Gastrocnemius medialis (tissue), 4 donors: ENCODE results near the gene NLGN2. TPM values are rescaled to one million over a fixed set of nuclear protein-coding genes. Genes with fewer than 3 reads are reported as not detected.

Experiments used
- ATAC-seq, 2 donors: fragments of 150-250 bp; one replicate each; pipeline ENCODE4 v1.9.1; 2016
- DNase-seq, 2 donors: peaks; one replicate each; pipeline ENCODE4 v3.0.0-alpha.2; 2019
- H3K27ac ChIP-seq, 4 donors: fragments of 200-600 bp; sonication (generic); 1 replicate in 1 of 4; 2 replicates in 3 of 4; pipeline ENCODE4 v1.5.1; 2016 to 2018; ENCODE audit warnings: mild to moderate bottlenecking in 2 of 4, moderate library complexity in 1 of 4
- H3K27me3 ChIP-seq, 3 donors: fragments of 200-600 bp; sonication (generic) in 2 of 3; 1 replicate in 1 of 3; 2 replicates in 2 of 3; pipeline versions ENCODE4 v1.5.1 to v1.6.0; 2016 to 2019; ENCODE audit warnings: mild to moderate bottlenecking in 1 of 3, moderate library complexity in 1 of 3
- H3K36me3 ChIP-seq, 2 donors: fragments of 200-600 bp; sonication (generic) in 1 of 2; one replicate each; pipeline ENCODE4 v1.5.1; 2017 to 2018
- H3K4me1 ChIP-seq, 2 donors: fragments of 200-600 bp; sonication (generic) in 1 of 2; one replicate each; pipeline ENCODE4 v1.5.1; 2016 to 2017; ENCODE audit warnings: mild to moderate bottlenecking in 2 of 2
- H3K4me3 ChIP-seq, 4 donors: fragments of 200-600 bp; sonication (generic) in 3 of 4; 1 replicate in 1 of 4; 2 replicates in 3 of 4; pipeline ENCODE4 v1.5.1; 2016 to 2019; ENCODE audit warnings: mild to moderate bottlenecking in 2 of 4
- H3K9me3 ChIP-seq, 3 donors: fragments of 200-600 bp; sonication (generic) in 2 of 3; 1 replicate in 1 of 3; 2 replicates in 2 of 3; pipeline ENCODE4 v1.5.1; 2016 to 2019
- POLR2A ChIP-seq, 2 donors: fragments of 450-650 bp; IDR thresholded peaks; one replicate each; pipeline ENCODE4 v1.6.1; 2017; ENCODE audit warnings: antibody characterized with exemption in 2 of 2, mild to moderate bottlenecking in 2 of 2, moderate library complexity in 2 of 2
- in situ Hi-C, 4 donors: fragments of 200-750 bp; cut with MboI; loops; one replicate each; pipeline versions ENCODE4 v1.15.0 to v1.8.0; 2017; ENCODE audit warnings: low sequenced_read_pairs in 4 of 4
- intact Hi-C: fragments of 100-400 bp; cut with DNase I; formaldehyde crosslinking; loops from one replicate; pipeline ENCODE4 v1.15.1; 2023; ENCODE audit warnings: low total_unique reads
- total RNA-seq, 4 donors: library from RNA; depleted of rRNA; stranded (reverse); fragments of >200 nt; gene quantifications; one replicate each; pipeline versions ENCODE4 v1.1.0 to v1.2.3, GENCODE V29; 2016
- TF ChIP-seq, protein P1 (sequence below), 5 experiments: fragments of 450-650 bp in 3 of 5; fragments of 200-600 bp in 2 of 5; sonication (generic) in 2 of 5; IDR thresholded peaks in 4 of 5; conservative IDR thresholded peaks in 1 of 5; 1 replicate in 4 of 5; 2 replicates in 1 of 5; pipeline ENCODE4 v1.5.1; 2016 to 2019; ENCODE audit warnings: antibody characterized with exemption in 5 of 5, mild to moderate bottlenecking in 3 of 5, moderate library complexity in 3 of 5

The NLGN2 gene
- total RNA-seq, 4 donors from 2014 or later, result 4.2 to 6.6 (median 4.4) TPM

DNA sequence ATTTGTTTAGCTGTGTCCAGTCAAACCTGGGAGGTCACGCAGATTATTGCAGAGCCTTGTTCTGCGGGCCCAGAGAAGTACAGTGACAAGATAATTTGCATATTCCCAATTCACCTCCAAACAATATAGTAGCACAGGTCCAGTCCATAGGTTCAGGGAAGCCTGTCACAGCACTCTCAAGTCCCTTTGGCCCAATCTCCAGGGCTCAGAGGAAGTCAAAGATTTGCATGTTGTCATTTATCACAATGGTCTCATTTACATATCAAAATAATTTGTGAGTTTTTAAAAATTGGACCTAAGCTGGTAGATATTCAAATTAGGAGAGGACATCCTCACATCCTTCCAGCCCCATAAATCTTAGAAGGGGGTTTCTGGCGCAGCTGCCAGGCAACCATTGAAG is 59.9 kb downstream of the NLGN2 start:
- H3K27me3 ChIP-seq, result no peaks in the 10 kb centered on the region
- no peaks in the 10 kb centered on the region for H3K9me3 ChIP-seq
- H3K4me3 ChIP-seq, result no peak overlapping the region
- in situ Hi-C loops (no loop called here), intact Hi-C loops (no loop called here)
- H3K4me1 ChIP-seq, result peaks cover 38 to 46% of the 10 kb centered on the region in 2 donors
- H3K27ac ChIP-seq, result peak overlapping the region; percentile 79 to 100 (median 86)
- ATAC-seq (no peak), DNase-seq (no peak)
- peaks cover 0 to 27% of the 10 kb centered on the region in 2 donors for H3K36me3 ChIP-seq
- TF ChIP-seq, protein P1, sequence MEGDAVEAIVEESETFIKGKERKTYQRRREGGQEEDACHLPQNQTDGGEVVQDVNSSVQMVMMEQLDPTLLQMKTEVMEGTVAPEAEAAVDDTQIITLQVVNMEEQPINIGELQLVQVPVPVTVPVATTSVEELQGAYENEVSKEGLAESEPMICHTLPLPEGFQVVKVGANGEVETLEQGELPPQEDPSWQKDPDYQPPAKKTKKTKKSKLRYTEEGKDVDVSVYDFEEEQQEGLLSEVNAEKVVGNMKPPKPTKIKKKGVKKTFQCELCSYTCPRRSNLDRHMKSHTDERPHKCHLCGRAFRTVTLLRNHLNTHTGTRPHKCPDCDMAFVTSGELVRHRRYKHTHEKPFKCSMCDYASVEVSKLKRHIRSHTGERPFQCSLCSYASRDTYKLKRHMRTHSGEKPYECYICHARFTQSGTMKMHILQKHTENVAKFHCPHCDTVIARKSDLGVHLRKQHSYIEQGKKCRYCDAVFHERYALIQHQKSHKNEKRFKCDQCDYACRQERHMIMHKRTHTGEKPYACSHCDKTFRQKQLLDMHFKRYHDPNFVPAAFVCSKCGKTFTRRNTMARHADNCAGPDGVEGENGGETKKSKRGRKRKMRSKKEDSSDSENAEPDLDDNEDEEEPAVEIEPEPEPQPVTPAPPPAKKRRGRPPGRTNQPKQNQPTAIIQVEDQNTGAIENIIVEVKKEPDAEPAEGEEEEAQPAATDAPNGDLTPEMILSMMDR (IDR thresholded peaks at IDR 0.05 in 4 of 5, conservative IDR thresholded peaks at IDR 0.05 in 1 of 5), result no peak
- no peak for TF ChIP-seq POLR2A (IDR thresholded peaks at IDR 0.05)

DNA sequence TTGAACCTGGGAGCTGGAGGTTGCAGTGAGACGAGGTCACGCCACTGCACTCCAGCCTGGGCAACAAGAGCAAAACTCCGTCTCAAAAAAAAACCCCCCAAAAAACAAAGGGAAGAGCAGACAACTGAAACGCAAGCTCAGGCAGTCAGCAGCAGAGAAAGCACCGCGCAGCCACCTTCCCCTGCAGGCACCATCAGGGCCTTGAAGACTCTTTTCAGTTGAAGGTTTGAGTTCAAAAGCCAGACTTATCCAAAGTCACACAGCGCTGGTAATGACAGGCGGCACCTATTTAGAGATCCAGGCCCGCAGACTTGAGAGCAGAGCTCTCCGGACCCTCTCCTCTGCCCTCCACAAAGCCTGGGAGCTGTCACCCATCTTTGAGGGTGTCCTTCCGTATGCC is 60.6 kb downstream of the NLGN2 start:
- intact Hi-C loops (loop anchor here (2.0 kb wide), 1 partner anchor 21 kb away; no protein-coding TSS in a partner anchor), in situ Hi-C loops (no loop called here)
- no peaks in the 10 kb centered on the region for H3K9me3 ChIP-seq
- no peaks in the 10 kb centered on the region for H3K27me3 ChIP-seq
- TF ChIP-seq POLR2A (IDR thresholded peaks at IDR 0.05), result no peak
- TF ChIP-seq, protein P1 (IDR thresholded peaks at IDR 0.05 in 4 of 5, conservative IDR thresholded peaks at IDR 0.05 in 1 of 5), result no peak
- H3K36me3 ChIP-seq, result peaks cover 0 to 19% of the 10 kb centered on the region in 2 donors
- peaks cover 41 to 49% of the 10 kb centered on the region in 2 donors for H3K4me1 ChIP-seq
- H3K4me3 ChIP-seq, result no peak overlapping the region
- ATAC-seq, result no peak
- peak overlapping the region; percentile 79 to 100 (median 86) for H3K27ac ChIP-seq
- no peak for DNase-seq

DNA sequence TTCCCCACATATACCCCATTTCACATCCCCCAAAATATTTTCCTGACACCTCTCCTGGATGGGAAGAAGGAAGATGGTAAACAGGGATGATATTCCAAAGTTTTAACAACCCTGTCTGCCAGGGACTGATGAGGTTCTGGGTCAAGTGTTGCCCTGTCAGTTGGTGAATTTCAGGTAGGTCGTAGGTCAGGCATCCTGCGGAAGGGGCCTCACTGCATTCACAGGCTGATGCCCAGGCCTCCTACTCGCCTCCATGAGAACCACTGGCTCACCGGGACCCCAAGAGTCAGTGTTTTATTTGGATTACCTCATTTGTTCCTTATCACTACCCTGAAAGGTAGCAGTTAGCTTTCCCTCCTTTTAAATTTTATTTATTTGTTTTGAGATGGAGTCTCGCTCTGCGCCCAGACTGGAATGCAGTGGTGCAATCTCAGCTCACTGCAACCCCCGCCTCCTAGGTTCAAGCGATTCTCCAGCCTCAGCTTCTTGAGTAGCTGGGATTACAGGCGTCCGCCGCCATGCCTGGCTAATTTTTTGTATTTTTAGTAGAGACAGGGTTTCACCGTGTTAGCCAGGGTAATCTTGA is 61.3 kb downstream of the NLGN2 start:
- H3K4me1 ChIP-seq, result peaks cover 46 to 55% of the 10 kb centered on the region in 2 donors
- intact Hi-C loops (loop anchor here (2.0 kb wide), 1 partner anchor 22 kb away; no protein-coding TSS in a partner anchor), in situ Hi-C loops (no loop called here)
- no peaks in the 10 kb centered on the region for H3K27me3 ChIP-seq
- H3K36me3 ChIP-seq, result peaks cover 0 to 13% of the 10 kb centered on the region in 2 donors
- DNase-seq, result no peak
- no peak for ATAC-seq
- TF ChIP-seq, protein P1 (IDR thresholded peaks at IDR 0.05 in 4 of 5, conservative IDR thresholded peaks at IDR 0.05 in 1 of 5), result no peak
- no peak for TF ChIP-seq POLR2A (IDR thresholded peaks at IDR 0.05)
- H3K27ac ChIP-seq, result peak overlapping the region; percentile 12 to 100 (median 86)
- H3K9me3 ChIP-seq, result no peaks in the 10 kb centered on the region
- H3K4me3 ChIP-seq, result no peak overlapping the region

Other genes with a start within 250 kb of the NLGN2 start
- 1 to 10 TPM in 1 of 4 donors, under 1 TPM in 1, not detected in 2; 0.81 to 1.8 TPM for gene ASGR1, start 228.5 kb upstream of the NLGN2 start, total RNA-seq
- gene DLG4, start 188.0 kb upstream of the NLGN2 start, total RNA-seq, result 1 to 10 TPM; 3.5 to 6.7 (median 5.3) TPM
- 1,000 to 10,000 TPM in 3 of 4 donors, 100 to 1,000 TPM in 1; 771 to 1,217 (median 1,086) TPM for gene ACADVL, start 187.9 kb upstream of the NLGN2 start, total RNA-seq
- gene DVL2, start 173.3 kb upstream of the NLGN2 start, total RNA-seq, result 10 to 100 TPM; 15.5 to 22.6 (median 20.5) TPM
- 10 to 100 TPM; 16.9 to 31.8 (median 24.1) TPM for gene PHF23, start 168.4 kb upstream of the NLGN2 start, total RNA-seq
- gene GABARAP, start 165.4 kb upstream of the NLGN2 start, total RNA-seq, result 100 to 1,000 TPM; 207 to 626 (median 258) TPM
- 100 to 1,000 TPM in 3 of 4 donors, 10 to 100 TPM in 1; 71.5 to 150 (median 111) TPM for gene CTDNEP1, start 156.1 kb upstream of the NLGN2 start, total RNA-seq
- gene ELP5, start 155.6 kb upstream of the NLGN2 start, total RNA-seq, result 10 to 100 TPM; 13.3 to 52.7 (median 26.7) TPM
- 1 to 10 TPM in 1 of 4 donors, under 1 TPM in 1, not detected in 2; 0.46 to 5.1 TPM for gene CLDN7, start 145.4 kb upstream of the NLGN2 start, total RNA-seq
- gene SLC2A4, start 126.1 kb upstream of the NLGN2 start, total RNA-seq, result 100 to 1,000 TPM; 148 to 310 (median 227) TPM
- gene YBX2, start 113.2 kb upstream of the NLGN2 start, total RNA-seq, result 1 to 10 TPM in 1 of 4 donors, under 1 TPM in 2, not detected in 1; 0.42 to 2.2 (median 0.46) TPM
- gene EIF5A, start 100.2 kb upstream of the NLGN2 start, total RNA-seq, result 100 to 1,000 TPM; 115 to 384 (median 273) TPM
- 100 to 1,000 TPM; 135 to 240 (median 169) TPM for gene GPS2, start 92.5 kb upstream of the NLGN2 start, total RNA-seq
- gene NEURL4, start 78.5 kb upstream of the NLGN2 start, total RNA-seq, result 10 to 100 TPM; 21.8 to 26.7 (median 23.5) TPM
- gene ACAP1, start 71.3 kb upstream of the NLGN2 start, total RNA-seq, result 10 to 100 TPM in 1 of 4 donors, 1 to 10 TPM in 1, under 1 TPM in 2; 0.22 to 16.3 (median 1.7) TPM
- 1 to 10 TPM; 3.6 to 7.0 (median 4.6) TPM for gene KCTD11, start 55.7 kb upstream of the NLGN2 start, total RNA-seq
- gene TMEM95, start 52.7 kb upstream of the NLGN2 start, total RNA-seq, result not detected
- gene TNK1, start 26.8 kb upstream of the NLGN2 start, total RNA-seq, result 1 to 10 TPM in 1 of 4 donors, under 1 TPM in 1, not detected in 2; 0.13 to 2.2 TPM
- 10 to 100 TPM in 3 of 4 donors, 1 to 10 TPM in 1; 8.9 to 20.3 (median 14.4) TPM for gene PLSCR3, start 13.3 kb upstream of the NLGN2 start, total RNA-seq
- gene TMEM256, start 3.7 kb upstream of the NLGN2 start, total RNA-seq, result 10 to 100 TPM; 28.9 to 65.6 (median 50.2) TPM
- not detected for gene SPEM1, start 12.5 kb downstream of the NLGN2 start, total RNA-seq
- gene SPEM2, start 17.8 kb downstream of the NLGN2 start, total RNA-seq, result not detected
- gene SPEM3, start 21.0 kb downstream of the NLGN2 start, total RNA-seq, result not detected
- 1 to 10 TPM in 3 of 4 donors, under 1 TPM in 1; 0.92 to 3.9 (median 2.3) TPM for gene TMEM102, start 27.6 kb downstream of the NLGN2 start, total RNA-seq
- 1 to 10 TPM; 1.2 to 7.4 (median 4.1) TPM for gene FGF11, start 31.7 kb downstream of the NLGN2 start, total RNA-seq
- gene CHRNB1, start 37.2 kb downstream of the NLGN2 start, total RNA-seq, result 100 to 1,000 TPM in 2 of 4 donors, 10 to 100 TPM in 2; 82.3 to 202 (median 101) TPM
- gene ZBTB4, start 71.8 kb downstream of the NLGN2 start, total RNA-seq, result 10 to 100 TPM; 24.2 to 43.1 (median 31.2) TPM
- not detected for gene SLC35G6, start 73.6 kb downstream of the NLGN2 start, total RNA-seq
- 10 to 100 TPM; 20.3 to 56.9 (median 39.3) TPM for gene POLR2A, start 76.5 kb downstream of the NLGN2 start, total RNA-seq
- gene TNFSF12, start 141.2 kb downstream of the NLGN2 start, total RNA-seq, result 10 to 100 TPM in 3 of 4 donors, 1 to 10 TPM in 1; 7.9 to 26.1 (median 16.9) TPM
- 1 to 10 TPM; 2.8 to 8.4 (median 5.0) TPM for gene TNFSF13, start 150.9 kb downstream of the NLGN2 start, total RNA-seq
- gene SENP3, start 154.1 kb downstream of the NLGN2 start, total RNA-seq, result 10 to 100 TPM; 63.6 to 71.5 (median 68.8) TPM
- 10 to 100 TPM; 10.1 to 66.5 (median 20.3) TPM for gene CD68, start 171.8 kb downstream of the NLGN2 start, total RNA-seq
- gene MPDU1, start 176.0 kb downstream of the NLGN2 start, total RNA-seq, result 100 to 1,000 TPM in 2 of 4 donors, 10 to 100 TPM in 2; 55.9 to 157 (median 101) TPM
- gene SOX15, start 182.2 kb downstream of the NLGN2 start, total RNA-seq, result 1 to 10 TPM in 2 of 4 donors, under 1 TPM in 1, not detected in 1; 0.66 to 1.3 (median 1.1) TPM
- gene FXR2, start 207.1 kb downstream of the NLGN2 start, total RNA-seq, result 100 to 1,000 TPM; 100 to 174 (median 140) TPM
- 10 to 100 TPM; 38.4 to 79.4 (median 60.4) TPM for gene SAT2, start 220.0 kb downstream of the NLGN2 start, total RNA-seq
- gene SHBG, start 222.3 kb downstream of the NLGN2 start, total RNA-seq, result not detected
- gene ATP1B2, start 243.1 kb downstream of the NLGN2 start, total RNA-seq, result under 1 TPM; 0.10 to 0.81 (median 0.21) TPM